ENCODE data around the gene EHMT1. TPM values are rescaled to one million over a fixed set of nuclear protein-coding genes. Genes with fewer than 3 reads are reported as not detected.

EHMT1 gene
- 50.1 and 57.1 TPM in 2 replicates for total RNA-seq

GRCh38 chr9:137618105-137619067 lies at the start of gene EHMT1:
EHMT1 (plus strand) TSS chr9:137619005; CDS start chr9:137619029, 24 bp downstream.

GRCh38 chr9:137578518-137579258 lies 40.1 kb upstream of the EHMT1 start, which contains the start of gene DPH7:
DPH7 (minus strand) TSS chr9:137578925; CDS start chr9:137578777, 148 bp downstream.

GRCh38 chr9:137590469-137591383 lies 28.1 kb upstream of the EHMT1 start, which contains the start of gene ZMYND19:
ZMYND19 (minus strand) TSS chr9:137590512; CDS start chr9:137590263, 249 bp downstream.

GRCh38 chr9:137605121-137606004 lies 13.4 kb upstream of the EHMT1 start, which contains the start of gene ARRDC1:
ARRDC1 (plus strand) TSS chr9:137605686; CDS start chr9:137605718, 32 bp downstream.

GRCh38 chr9:137877506-137878122 lies 258.8 kb downstream of the EHMT1 start, which contains the start of gene CACNA1B:
CACNA1B (plus strand) TSS chr9:137877782; CDS start chr9:137877934, 152 bp downstream.

Other genes starting within 250 kb of the EHMT1 start
- 12.8 and 22.6 TPM in 2 replicates for gene EXD3, start 195.8 kb upstream of the EHMT1 start, total RNA-seq
- 1.9 and 2.2 TPM in 2 replicates for gene NOXA1, start 195.6 kb upstream of the EHMT1 start, total RNA-seq
- 0.24 TPM in 1 of 2 replicates, not detected in the other for gene ENTPD8, start 177.6 kb upstream of the EHMT1 start, total RNA-seq
- 23.1 and 33.0 TPM in 2 replicates for gene NSMF, start 159.7 kb upstream of the EHMT1 start, total RNA-seq
- gene PNPLA7, start 68.6 kb upstream of the EHMT1 start, total RNA-seq: 0.21 and 0.24 TPM in 2 replicates
- gene MRPL41, start 67.1 kb upstream of the EHMT1 start, total RNA-seq: 69.4 and 100.0 TPM in 2 replicates
- gene DPH7, start 40.1 kb upstream of the EHMT1 start, total RNA-seq: 25.1 and 28.8 TPM in 2 replicates
- gene ZMYND19, start 28.5 kb upstream of the EHMT1 start, total RNA-seq: 32.0 TPM in 2 replicates
- 105 and 178 TPM in 2 replicates for gene ARRDC1, start 13.3 kb upstream of the EHMT1 start, total RNA-seq

Measured in tracheal epithelial cell (primary cell).